ENCODE results near the gene ADPRHL1.
A peak's percentile ranks its signal among the peaks of the same experiment; 100 is the strongest.
"Not testable (repeated sequence)": the region's sequence is repeated elsewhere in the genome, so short reads cannot be mapped to it uniquely, and the experiment has no call there.

The ADPRHL1 gene

DNA sequence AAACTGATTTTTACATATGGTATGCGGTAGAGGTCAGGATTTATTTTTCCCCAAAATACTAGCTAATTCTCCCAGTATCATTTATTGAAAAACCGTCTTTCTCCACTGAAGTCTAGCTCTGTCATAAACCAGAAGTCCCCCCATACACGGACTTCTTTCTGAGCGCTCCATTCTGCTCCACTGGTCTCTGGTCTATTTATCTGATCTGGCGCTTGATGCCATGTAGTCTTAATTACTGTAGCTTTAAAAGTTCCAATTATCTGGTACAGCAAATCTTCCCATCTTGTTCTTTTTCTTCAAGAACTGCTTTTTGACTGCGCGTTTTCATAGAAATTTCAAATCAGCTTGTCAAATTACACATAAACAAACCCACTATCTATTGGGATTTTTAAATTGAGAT lies 23.5 kb upstream of the ADPRHL1 start:
- Histone ChIP-seq H3K4me1 (ENCODE audit: control insufficient read depth, insufficient read depth, low read length) (no peaks in the 10 kb centered on the region; the same call in 1 of the 2 replicates), H3K27ac (ENCODE audit: low read depth, low read length) (no peak overlapping the region), H3K36me3 (ENCODE audit: control insufficient read depth, insufficient read depth, low read length) (peaks cover 79% of the 10 kb centered on the region), H3K9me3 (ENCODE audit: control insufficient read depth, insufficient read depth, low read length) (no peaks in the 10 kb centered on the region), H3K9ac (ENCODE audit: low read depth, low read length) (no peak overlapping the region), H3K4me3 (ENCODE audit: low read depth, low read length) (no peak overlapping the region), H3K27me3 (ENCODE audit: control insufficient read depth, insufficient read depth, low read length) (no peaks in the 10 kb centered on the region)

GRCh38 chr13:113475911-113476310 lies 22.6 kb upstream of the ADPRHL1 start:
- Histone ChIP-seq H3K4me1 (ENCODE audit: control insufficient read depth, insufficient read depth, low read length) (peaks cover 3% of the 10 kb centered on the region; the same call in 1 of the 2 replicates), H3K36me3 (ENCODE audit: control insufficient read depth, insufficient read depth, low read length) (peaks cover 83% of the 10 kb centered on the region), H3K9ac (ENCODE audit: low read depth, low read length) (no peak overlapping the region), H3K4me3 (ENCODE audit: low read depth, low read length) (no peak overlapping the region), H3K27me3 (ENCODE audit: control insufficient read depth, insufficient read depth, low read length) (no peaks in the 10 kb centered on the region), H3K27ac (ENCODE audit: low read depth, low read length) (no peak overlapping the region), H3K9me3 (ENCODE audit: control insufficient read depth, insufficient read depth, low read length) (no peaks in the 10 kb centered on the region)

- no peak overlapping the region for H3K27ac ChIP-seq (ENCODE audit: low read depth, low read length)
Measured at GRCh38 chr13:113475280-113475679, 22.0 kb upstream of the ADPRHL1 start.

DNA sequence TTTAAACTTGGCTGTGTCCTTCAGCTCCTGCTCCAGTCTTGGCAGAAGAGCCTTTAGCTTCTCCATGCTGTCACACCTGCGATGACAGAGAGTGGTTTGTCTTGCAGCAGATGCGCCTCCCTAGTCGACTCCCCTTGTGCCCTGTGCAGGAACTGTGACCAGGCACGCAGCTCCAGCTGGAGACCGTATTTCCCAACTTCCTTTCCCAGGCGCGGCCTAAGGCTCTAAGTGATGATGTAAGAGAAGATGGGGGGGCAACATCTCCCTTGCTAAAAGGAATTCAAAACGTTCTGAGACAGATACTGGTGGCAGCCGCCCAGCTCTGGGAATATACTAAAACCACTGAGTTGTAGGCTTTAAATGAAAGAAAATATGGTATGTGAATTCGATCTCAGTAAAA lies 20.9 kb upstream of the ADPRHL1 start:
- no peak overlapping the region for H3K9ac ChIP-seq (ENCODE audit: low read depth, low read length)
- H3K9me3 ChIP-seq (ENCODE audit: control insufficient read depth, insufficient read depth, low read length) = no peaks in the 10 kb centered on the region
- peaks cover 72% of the 10 kb centered on the region for H3K36me3 ChIP-seq (ENCODE audit: control insufficient read depth, insufficient read depth, low read length)
- H3K4me1 ChIP-seq (ENCODE audit: control insufficient read depth, insufficient read depth, low read length) = peaks cover 3% of the 10 kb centered on the region; the same call in 1 of the 2 replicates
- no peaks in the 10 kb centered on the region for H3K27me3 ChIP-seq (ENCODE audit: control insufficient read depth, insufficient read depth, low read length)
- H3K4me3 ChIP-seq (ENCODE audit: low read depth, low read length) = no peak overlapping the region
- H3K27ac ChIP-seq (ENCODE audit: low read depth, low read length) = no peak overlapping the region

More at GRCh38 chr13:113475280-113475679, 22.0 kb upstream of the ADPRHL1 start:
- Histone ChIP-seq H3K27me3 (ENCODE audit: control insufficient read depth, insufficient read depth, low read length) (no peaks in the 10 kb centered on the region), H3K9ac (ENCODE audit: low read depth, low read length) (no peak overlapping the region), H3K4me3 (ENCODE audit: low read depth, low read length) (no peak overlapping the region), H3K9me3 (ENCODE audit: control insufficient read depth, insufficient read depth, low read length) (no peaks in the 10 kb centered on the region), H3K36me3 (ENCODE audit: control insufficient read depth, insufficient read depth, low read length) (peaks cover 79% of the 10 kb centered on the region), H3K4me1 (ENCODE audit: control insufficient read depth, insufficient read depth, low read length) (peaks cover 3% of the 10 kb centered on the region; the same call in 1 of the 2 replicates)

GRCh38 chr13:113472355-113473025 lies 19.2 kb upstream of the ADPRHL1 start:
- H3K4me3 ChIP-seq (ENCODE audit: low read depth, low read length) = no peak overlapping the region
- H3K9ac ChIP-seq (ENCODE audit: low read depth, low read length) = no peak overlapping the region
- no peaks in the 10 kb centered on the region for H3K9me3 ChIP-seq (ENCODE audit: control insufficient read depth, insufficient read depth, low read length)
- H3K4me1 ChIP-seq (ENCODE audit: control insufficient read depth, insufficient read depth, low read length) = peaks cover 10% of the 10 kb centered on the region; the same call in 1 of the 2 replicates
- H3K27ac ChIP-seq (ENCODE audit: low read depth, low read length) = no peak overlapping the region
- no peaks in the 10 kb centered on the region for H3K27me3 ChIP-seq (ENCODE audit: control insufficient read depth, insufficient read depth, low read length)
- H3K36me3 ChIP-seq (ENCODE audit: control insufficient read depth, insufficient read depth, low read length) = peaks cover 56% of the 10 kb centered on the region

DNA sequence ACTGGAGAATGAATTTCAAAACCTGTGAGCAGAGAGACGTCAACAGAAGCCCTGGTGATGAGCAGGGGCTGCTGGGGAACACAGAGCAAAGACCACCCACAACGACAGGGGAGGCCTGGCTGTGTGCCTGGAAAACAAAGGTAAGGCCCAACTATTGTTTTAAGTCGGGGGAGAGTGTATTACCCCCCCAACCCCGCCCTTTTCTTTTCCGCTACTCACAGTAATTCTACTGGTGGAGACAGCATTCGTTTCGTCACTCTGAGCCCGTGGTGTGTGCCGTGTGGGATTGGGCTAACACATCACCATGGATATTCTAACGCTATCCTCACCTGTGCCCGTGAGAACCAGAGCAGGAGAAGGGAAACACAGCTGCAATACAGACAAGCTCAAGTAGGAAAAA lies 18.6 kb upstream of the ADPRHL1 start:
- Histone ChIP-seq H3K4me3 (ENCODE audit: low read depth, low read length) (no peak overlapping the region), H3K4me1 (ENCODE audit: control insufficient read depth, insufficient read depth, low read length) (peaks cover 10% of the 10 kb centered on the region; the same call in 1 of the 2 replicates), H3K27me3 (ENCODE audit: control insufficient read depth, insufficient read depth, low read length) (no peaks in the 10 kb centered on the region), H3K9me3 (ENCODE audit: control insufficient read depth, insufficient read depth, low read length) (no peaks in the 10 kb centered on the region), H3K9ac (ENCODE audit: low read depth, low read length) (no peak overlapping the region), H3K36me3 (ENCODE audit: control insufficient read depth, insufficient read depth, low read length) (peaks cover 56% of the 10 kb centered on the region), H3K27ac (ENCODE audit: low read depth, low read length) (peak overlapping the region; percentile 74)

- peaks cover 53% of the 10 kb centered on the region for H3K36me3 ChIP-seq (ENCODE audit: control insufficient read depth, insufficient read depth, low read length)
- H3K4me3 ChIP-seq (ENCODE audit: low read depth, low read length); H3K27ac ChIP-seq (ENCODE audit: low read depth, low read length): not testable (repeated sequence)
Measured at GRCh38 chr13:113470635-113471163, 17.4 kb upstream of the ADPRHL1 start.

GRCh38 chr13:113470073-113470472 lies 16.8 kb upstream of the ADPRHL1 start:
- peaks cover 52% of the 10 kb centered on the region for H3K36me3 ChIP-seq (ENCODE audit: control insufficient read depth, insufficient read depth, low read length)
- H3K4me1 ChIP-seq (ENCODE audit: control insufficient read depth, insufficient read depth, low read length) = peaks cover 10% of the 10 kb centered on the region; the same call in 1 of the 2 replicates
- H3K9ac ChIP-seq (ENCODE audit: low read depth, low read length) = no peak overlapping the region
- H3K27me3 ChIP-seq (ENCODE audit: control insufficient read depth, insufficient read depth, low read length) = no peaks in the 10 kb centered on the region
- H3K27ac ChIP-seq (ENCODE audit: low read depth, low read length) = no peak overlapping the region
- no peak overlapping the region for H3K4me3 ChIP-seq (ENCODE audit: low read depth, low read length)
- H3K9me3 ChIP-seq (ENCODE audit: control insufficient read depth, insufficient read depth, low read length) = no peaks in the 10 kb centered on the region

More at GRCh38 chr13:113470635-113471163, 17.4 kb upstream of the ADPRHL1 start:
- H3K27me3 ChIP-seq (ENCODE audit: control insufficient read depth, insufficient read depth, low read length); H3K4me1 ChIP-seq (ENCODE audit: control insufficient read depth, insufficient read depth, low read length); H3K9me3 ChIP-seq (ENCODE audit: control insufficient read depth, insufficient read depth, low read length); H3K9ac ChIP-seq (ENCODE audit: low read depth, low read length): not testable (repeated sequence)

- H3K9ac ChIP-seq (ENCODE audit: low read depth, low read length) = no peak overlapping the region
- H3K27ac ChIP-seq (ENCODE audit: low read depth, low read length) = peak overlapping the region; percentile 84
- H3K4me1 ChIP-seq (ENCODE audit: control insufficient read depth, insufficient read depth, low read length) = peaks cover 10% of the 10 kb centered on the region; the same call in 1 of the 2 replicates
- no peaks in the 10 kb centered on the region for H3K9me3 ChIP-seq (ENCODE audit: control insufficient read depth, insufficient read depth, low read length)
- no peak overlapping the region for H3K4me3 ChIP-seq (ENCODE audit: low read depth, low read length)
- H3K36me3 ChIP-seq (ENCODE audit: control insufficient read depth, insufficient read depth, low read length) = peaks cover 52% of the 10 kb centered on the region
- H3K27me3 ChIP-seq (ENCODE audit: control insufficient read depth, insufficient read depth, low read length) = no peaks in the 10 kb centered on the region
Measured at GRCh38 chr13:113469582-113469981, 16.3 kb upstream of the ADPRHL1 start.

DNA sequence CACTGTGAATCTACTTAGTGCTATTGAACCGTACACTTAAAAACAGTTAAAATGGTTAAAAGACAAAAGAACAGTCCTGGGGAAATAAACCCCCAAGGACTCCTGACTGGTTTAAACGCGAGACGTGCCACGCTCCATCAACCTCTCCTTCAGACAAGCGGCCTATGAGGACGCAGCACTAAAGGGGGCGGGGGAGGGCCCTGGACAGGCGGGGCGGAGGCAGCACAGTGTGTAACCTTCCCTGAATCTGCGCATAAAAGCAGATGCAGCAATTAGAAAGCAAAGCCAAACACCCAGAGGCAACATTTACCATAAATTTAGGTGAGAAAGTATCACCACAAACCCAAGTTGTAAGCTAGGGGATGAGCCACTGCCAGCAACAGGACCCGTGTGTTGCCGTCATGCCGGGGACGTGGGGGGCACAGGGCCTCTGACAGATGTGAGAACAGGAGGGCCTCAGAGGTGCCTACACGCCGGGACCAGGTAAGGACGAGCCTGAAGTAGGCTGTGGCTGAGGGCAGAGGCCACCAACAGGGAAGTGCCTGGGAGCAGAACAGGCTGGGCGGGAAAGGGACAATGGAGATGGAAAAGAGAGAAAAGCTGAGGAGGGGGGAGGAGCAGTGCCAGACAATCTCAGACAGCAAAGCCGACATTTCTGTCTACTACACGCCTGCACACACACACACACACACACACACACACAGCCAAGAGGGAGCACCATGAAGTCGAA lies 15.3 kb upstream of the ADPRHL1 start:
- H3K27ac ChIP-seq (ENCODE audit: low read depth, low read length) = peak overlapping the region; percentile 84
- H3K4me3 ChIP-seq (ENCODE audit: low read depth, low read length) = peak overlapping the region; percentile 1; the same call in 1 of the 2 replicates
- H3K4me1 ChIP-seq (ENCODE audit: control insufficient read depth, insufficient read depth, low read length) = peaks cover 10% of the 10 kb centered on the region; the same call in 1 of the 2 replicates
- H3K27me3 ChIP-seq (ENCODE audit: control insufficient read depth, insufficient read depth, low read length) = no peaks in the 10 kb centered on the region
- H3K36me3 ChIP-seq (ENCODE audit: control insufficient read depth, insufficient read depth, low read length) = peaks cover 52% of the 10 kb centered on the region
- no peaks in the 10 kb centered on the region for H3K9me3 ChIP-seq (ENCODE audit: control insufficient read depth, insufficient read depth, low read length)
- peak overlapping the region; percentile 49 for H3K9ac ChIP-seq (ENCODE audit: low read depth, low read length)

- peaks cover 52% of the 10 kb centered on the region for H3K36me3 ChIP-seq (ENCODE audit: control insufficient read depth, insufficient read depth, low read length)
- peak overlapping the region; percentile 84 for H3K27ac ChIP-seq (ENCODE audit: low read depth, low read length)
- no peak overlapping the region for H3K9ac ChIP-seq (ENCODE audit: low read depth, low read length)
- H3K4me1 ChIP-seq (ENCODE audit: control insufficient read depth, insufficient read depth, low read length) = peaks cover 10% of the 10 kb centered on the region; the same call in 1 of the 2 replicates
- no peaks in the 10 kb centered on the region for H3K9me3 ChIP-seq (ENCODE audit: control insufficient read depth, insufficient read depth, low read length)
- H3K4me3 ChIP-seq (ENCODE audit: low read depth, low read length) = no peak overlapping the region
- no peaks in the 10 kb centered on the region for H3K27me3 ChIP-seq (ENCODE audit: control insufficient read depth, insufficient read depth, low read length)
Measured at GRCh38 chr13:113468029-113468428, 14.7 kb upstream of the ADPRHL1 start.

All from HUES48 (cell line).